Loucy (cell line): ENCODE results near the gene NEBL.

ENCODE experiments used
- H2AFZ ChIP-seq: fragments of 200-600 bp; sonication (generic); 2 replicates; pipeline ENCODE4 v1.6.0; 2016; ENCODE audit warnings: antibody characterized with exemption, mild to moderate bottlenecking, low read length, moderate library complexity
- H3F3A ChIP-seq: fragments of 200-600 bp; 2 replicates; pipeline ENCODE4 v1.6.0; 2016; ENCODE audit warnings: antibody characterized with exemption, low read depth, mild to moderate bottlenecking
- H3K27me3 ChIP-seq: fragments of 200-600 bp; sonication (generic); 2 replicates; pipeline ENCODE4 v1.6.1; 2014; ENCODE audit warnings: low read length, mild to moderate bottlenecking; ENCODE audit not compliant: insufficient read depth, poor library complexity, severe bottlenecking
- H3K36me3 ChIP-seq: fragments of 200-600 bp; sonication (generic); 2 replicates; pipeline ENCODE4 v1.6.1; 2016; ENCODE audit warnings: low read length; ENCODE audit not compliant: insufficient read depth
- H3K4me1 ChIP-seq: fragments of 200-600 bp; sonication (generic); 2 replicates; pipeline ENCODE4 v1.5.1; 2014; ENCODE audit warnings: low read length, mild to moderate bottlenecking; ENCODE audit not compliant: insufficient read depth, poor library complexity, severe bottlenecking
- H3K4me2 ChIP-seq: fragments of 200-600 bp; sonication (generic); 2 replicates; pipeline ENCODE4 v1.6.0; 2014; ENCODE audit warnings: antibody characterized with exemption, low read length, low read depth, mild to moderate bottlenecking; ENCODE audit not compliant: poor library complexity, severe bottlenecking
- H3K4me3 ChIP-seq: fragments of 200-600 bp; sonication (generic); 2 replicates; pipeline ENCODE4 v1.5.1; 2014; ENCODE audit warnings: low read length, mild to moderate bottlenecking, mixed read lengths; ENCODE audit not compliant: poor library complexity, severe bottlenecking
- H3K79me2 ChIP-seq: fragments of 200-600 bp; sonication (generic); 2 replicates; pipeline ENCODE4 v1.6.1; 2014; ENCODE audit warnings: low read length; ENCODE audit not compliant: insufficient read depth
- H3K9ac ChIP-seq: fragments of 200-600 bp; sonication (generic); 2 replicates; pipeline ENCODE4 v1.6.0; 2014; ENCODE audit warnings: mild to moderate bottlenecking, low read depth, low read length, moderate library complexity; ENCODE audit not compliant: poor library complexity, severe bottlenecking
- H3K9me2 ChIP-seq: fragments of 200-600 bp; sonication (generic); replicated peaks from 2 replicates; pipeline ENCODE4 v1.6.1; 2016; ENCODE audit warnings: low read depth, low read length, mixed read lengths
- H3K9me3 ChIP-seq: fragments of 200-600 bp; sonication (generic); 2 replicates; pipeline ENCODE4 v1.6.1; 2014; ENCODE audit warnings: mild to moderate bottlenecking, antibody characterized with exemption, low read length, low read depth; ENCODE audit not compliant: insufficient read depth
- H4K20me1 ChIP-seq: fragments of 200-600 bp; sonication (generic); 2 replicates; pipeline ENCODE4 v1.6.0; 2014; ENCODE audit warnings: antibody characterized with exemption, low read length, mild to moderate bottlenecking; ENCODE audit not compliant: insufficient read depth, poor library complexity, severe bottlenecking
- CTCF ChIP-seq: fragments of 200-600 bp; sonication (generic); conservative IDR thresholded peaks from 2 replicates; pipeline ENCODE4 v1.5.1; 2014; ENCODE audit warnings: mild to moderate bottlenecking, antibody characterized with exemption, low read length
- EZH2phosphoT487 ChIP-seq: fragments of 200-600 bp; IDR thresholded peaks from 2 replicates; pipeline ENCODE4 v1.6.1; 2018; ENCODE audit warnings: antibody characterized with exemption, mild to moderate bottlenecking, moderate library complexity, borderline replicate concordance

Gene NEBL

GRCh38 chr10:20855398-20856038 is 41.6 kb downstream of the NEBL start:
- H4K20me1 ChIP-seq, result no peaks in the 10 kb centered on the region
- no peaks in the 10 kb centered on the region for H3K9me3 ChIP-seq
- no peaks in the 10 kb centered on the region for H3K27me3 ChIP-seq
- no peak overlapping the region for H3K4me2 ChIP-seq
- H2AFZ ChIP-seq, result no peak overlapping the region
- no peaks in the 10 kb centered on the region for H3K9me2 ChIP-seq
- H3K9ac ChIP-seq, result no peak overlapping the region
- no peaks in the 10 kb centered on the region for H3F3A ChIP-seq
- H3K36me3 ChIP-seq, result no peaks in the 10 kb centered on the region
- no peak overlapping the region for H3K4me3 ChIP-seq
- H3K79me2 ChIP-seq, result no peaks in the 10 kb centered on the region
- H3K4me1 ChIP-seq, result no peaks in the 10 kb centered on the region
- no peak for TF ChIP-seq EZH2phosphoT487
- TF ChIP-seq CTCF, result peak; percentile 63

GRCh38 chr10:20853276-20853675 is 43.8 kb downstream of the NEBL start:
- Histone ChIP-seq H3K4me3 (no peak overlapping the region), H4K20me1 (no peaks in the 10 kb centered on the region), H3K79me2 (no peaks in the 10 kb centered on the region), H3K9me3 (no peaks in the 10 kb centered on the region), H3K27me3 (no peaks in the 10 kb centered on the region), H3K4me1 (no peaks in the 10 kb centered on the region), H3K36me3 (no peaks in the 10 kb centered on the region), H3F3A (no peaks in the 10 kb centered on the region), H3K4me2 (no peak overlapping the region), H2AFZ (no peak overlapping the region), H3K9me2 (no peaks in the 10 kb centered on the region), H3K9ac (no peak overlapping the region)
- TF ChIP-seq CTCF (no peak), EZH2phosphoT487 (no peak)

GRCh38 chr10:20852303-20852702 is 44.8 kb downstream of the NEBL start:
- no peak overlapping the region for H3K4me2 ChIP-seq
- no peaks in the 10 kb centered on the region for H3F3A ChIP-seq
- no peaks in the 10 kb centered on the region for H3K4me1 ChIP-seq
- H4K20me1 ChIP-seq, result no peaks in the 10 kb centered on the region
- H3K9me2 ChIP-seq, result no peaks in the 10 kb centered on the region
- TF ChIP-seq EZH2phosphoT487 (no peak), CTCF (no peak)
- no peak overlapping the region for H2AFZ ChIP-seq
- H3K9me3 ChIP-seq, result no peaks in the 10 kb centered on the region
- no peaks in the 10 kb centered on the region for H3K36me3 ChIP-seq
- H3K79me2 ChIP-seq, result no peaks in the 10 kb centered on the region
- H3K27me3 ChIP-seq, result no peaks in the 10 kb centered on the region
- no peak overlapping the region for H3K9ac ChIP-seq
- H3K4me3 ChIP-seq, result no peak overlapping the region
